ENCODE results near the gene ABCA4.

The ABCA4 gene

GRCh38 chr1:94079989-94080388 is 41.0 kb downstream of the ABCA4 start:
- FAIRE-seq = no peak

DNA sequence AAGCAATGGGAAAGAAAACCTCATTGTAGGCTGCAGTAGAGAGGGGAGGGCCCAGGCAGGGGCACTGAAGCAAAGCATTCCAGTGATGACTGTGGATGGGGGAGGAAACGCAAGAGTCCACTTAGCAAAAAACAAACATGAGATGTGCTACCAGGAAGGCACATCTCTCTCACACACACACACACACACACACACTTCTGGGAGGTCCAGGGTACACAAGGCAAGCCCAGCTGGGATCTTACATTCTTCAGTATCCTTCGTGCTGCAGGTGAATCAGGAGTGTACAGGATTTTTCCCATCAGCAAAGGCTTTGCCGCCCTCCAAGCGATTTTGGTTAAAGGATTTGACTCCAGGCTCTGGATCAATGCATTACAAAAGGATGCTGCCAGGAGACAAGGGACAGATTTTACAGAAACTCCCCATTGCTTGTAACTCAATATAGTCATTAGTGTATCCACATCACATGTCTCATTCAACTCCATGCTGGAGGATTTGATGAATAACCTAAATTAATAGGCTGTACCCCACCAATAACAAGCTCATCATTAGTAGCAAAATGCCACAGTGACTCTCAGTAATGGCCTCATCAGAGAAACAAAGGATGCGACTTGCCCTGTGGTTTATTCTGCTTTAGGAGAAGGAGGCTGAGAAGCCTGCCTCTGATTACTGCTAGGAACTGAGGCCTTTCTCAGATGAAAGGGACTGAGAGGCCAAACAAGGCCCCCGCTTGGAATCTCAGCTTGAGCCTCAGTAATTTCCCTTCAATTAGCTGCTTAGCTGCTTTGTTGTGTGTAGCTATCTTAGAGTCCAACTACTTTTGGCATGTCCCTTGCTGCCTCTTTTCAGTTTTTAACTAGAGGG is 41.6 kb downstream of the ABCA4 start:
- FAIRE-seq = no peak

GRCh38 chr1:94072840-94073522 is 48.0 kb downstream of the ABCA4 start:
- FAIRE-seq = no peak

- no peak for FAIRE-seq
Measured at GRCh38 chr1:94071976-94072375, 49.0 kb downstream of the ABCA4 start.

GRCh38 chr1:94071391-94071790 is 49.6 kb downstream of the ABCA4 start:
- no peak for FAIRE-seq

GRCh38 chr1:94070865-94071264 is 50.1 kb downstream of the ABCA4 start:
- FAIRE-seq = no peak

- no peak for FAIRE-seq
Measured at GRCh38 chr1:94069919-94070285, 51.0 kb downstream of the ABCA4 start.

GRCh38 chr1:94068999-94069918 is 51.7 kb downstream of the ABCA4 start:
- FAIRE-seq = no peak

DNA sequence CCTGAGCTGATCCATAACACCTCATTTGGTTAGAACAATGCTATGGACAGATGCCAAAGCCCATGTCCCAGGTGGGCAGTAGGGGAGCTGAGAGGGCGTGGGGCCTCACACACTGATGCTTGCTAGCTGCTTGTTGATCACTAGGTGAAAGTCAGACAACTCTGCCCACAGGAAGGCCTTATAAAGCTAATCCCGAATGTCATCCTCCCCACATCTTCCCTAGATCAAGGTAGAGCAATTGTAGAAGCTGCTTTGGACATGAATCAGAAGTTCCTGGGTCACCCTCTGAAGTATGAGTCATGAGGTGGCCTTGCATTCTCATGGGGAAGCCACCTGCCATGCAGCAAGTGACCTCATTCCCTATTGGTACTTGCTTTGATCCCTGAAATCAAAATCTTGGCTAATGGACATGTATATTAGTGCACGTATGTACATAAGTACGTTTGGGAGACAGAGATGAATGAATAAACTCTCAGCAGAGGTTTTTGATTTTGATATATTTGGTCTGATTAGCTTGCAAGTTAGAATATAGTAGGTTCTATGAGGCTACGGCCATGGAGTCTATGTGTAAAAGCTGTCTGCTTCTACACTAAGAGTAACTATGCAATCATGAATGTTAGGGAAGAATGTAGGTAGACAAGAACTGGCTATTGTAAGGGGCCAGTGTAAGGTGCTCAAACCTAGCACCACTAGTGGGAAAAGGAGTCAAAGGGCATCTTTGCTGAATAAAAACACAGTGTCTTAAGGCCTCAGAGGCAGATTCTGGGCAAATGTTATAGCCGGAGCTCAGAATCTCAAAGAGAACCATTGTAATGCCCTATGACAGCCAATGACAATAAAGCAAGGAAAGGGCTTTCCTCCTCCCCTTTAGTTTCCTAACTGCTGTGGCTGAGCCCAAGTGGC is 52.6 kb downstream of the ABCA4 start:
- no peak for FAIRE-seq

DNA sequence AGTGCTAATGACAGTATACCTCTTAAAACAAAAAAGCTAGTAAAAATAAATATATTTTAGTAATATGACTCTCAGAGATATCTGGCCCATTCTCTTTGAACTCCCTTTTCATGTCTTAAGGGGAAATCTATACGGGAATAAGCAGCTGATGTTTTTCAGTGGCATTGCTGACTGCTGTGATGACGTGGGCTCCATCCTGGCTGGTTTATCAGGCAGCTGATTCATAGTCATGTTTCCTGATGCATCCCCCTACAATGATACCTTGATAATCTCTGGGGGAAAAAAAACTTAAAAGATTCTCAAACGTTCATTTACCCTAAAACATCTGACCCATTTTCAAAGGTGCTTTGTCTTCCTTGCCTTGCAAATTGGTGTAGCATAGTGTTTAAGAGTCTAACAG is 53.8 kb downstream of the ABCA4 start:
- FAIRE-seq = no peak

DNA sequence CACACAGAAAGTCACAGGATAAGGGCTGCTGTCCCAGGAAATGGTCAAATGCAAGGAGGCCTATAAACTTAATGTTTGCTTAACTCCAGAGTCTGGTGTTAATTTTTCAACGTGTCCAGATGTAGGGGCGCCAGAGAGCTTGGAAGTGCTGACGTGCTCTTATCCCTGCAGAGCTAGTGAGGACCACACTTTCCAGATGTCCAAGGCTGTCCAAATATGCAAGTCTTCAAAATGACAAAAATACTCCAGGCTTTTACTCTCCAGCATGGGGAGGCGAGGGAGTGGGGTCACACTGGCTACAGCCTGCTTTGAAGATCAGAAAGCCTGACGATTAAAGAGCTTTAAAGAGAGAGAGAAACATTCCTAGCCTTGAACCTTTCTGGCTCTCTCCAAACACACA is 57.6 kb downstream of the ABCA4 start:
- no peak for FAIRE-seq

GRCh38 chr1:94061513-94062443 is 59.2 kb downstream of the ABCA4 start:
- FAIRE-seq = no peak

GRCh38 chr1:94060720-94061119 is 60.2 kb downstream of the ABCA4 start:
- no peak for FAIRE-seq

GRCh38 chr1:94058766-94059165 is 62.2 kb downstream of the ABCA4 start:
- FAIRE-seq = no peak

DNA sequence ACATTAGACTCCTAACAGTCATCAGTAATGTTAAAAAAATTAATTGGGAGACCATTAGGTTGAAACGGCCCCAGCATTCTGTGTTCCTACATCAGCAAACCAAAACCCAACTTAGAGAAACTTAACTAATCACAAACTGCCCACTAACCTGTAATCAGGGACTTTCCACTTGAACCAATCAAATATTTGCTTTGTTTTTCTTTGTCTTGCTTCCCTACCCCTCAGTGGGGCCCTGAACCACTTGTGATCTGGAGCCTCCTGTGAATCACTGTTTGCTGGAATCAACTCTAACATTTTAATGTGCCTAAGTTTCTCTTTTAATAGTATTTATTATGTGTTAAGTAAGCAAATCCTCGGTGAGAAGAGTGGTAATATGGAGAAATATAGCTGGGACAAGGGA is 64.0 kb downstream of the ABCA4 start:
- no peak for FAIRE-seq

DNA sequence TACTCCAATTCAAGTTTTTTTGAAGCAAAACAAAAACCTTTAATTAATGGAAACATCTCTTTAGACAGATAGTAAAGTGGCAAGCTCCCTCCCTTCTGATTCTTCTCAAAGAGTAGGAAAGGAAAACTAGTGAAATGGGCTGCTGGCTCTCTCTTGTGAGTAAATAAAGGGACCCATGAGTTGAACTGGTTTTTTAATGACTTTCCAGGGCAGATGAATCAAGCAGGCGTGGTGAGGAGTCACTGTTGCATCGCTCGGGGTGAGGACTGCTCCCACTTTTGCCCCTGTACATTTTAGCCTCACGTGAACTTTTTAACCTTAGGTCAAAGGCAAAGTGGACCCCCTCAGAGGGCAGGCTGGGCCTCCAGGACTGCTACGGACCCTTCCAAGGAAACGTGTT is 64.8 kb downstream of the ABCA4 start:
- no peak for FAIRE-seq

DNA sequence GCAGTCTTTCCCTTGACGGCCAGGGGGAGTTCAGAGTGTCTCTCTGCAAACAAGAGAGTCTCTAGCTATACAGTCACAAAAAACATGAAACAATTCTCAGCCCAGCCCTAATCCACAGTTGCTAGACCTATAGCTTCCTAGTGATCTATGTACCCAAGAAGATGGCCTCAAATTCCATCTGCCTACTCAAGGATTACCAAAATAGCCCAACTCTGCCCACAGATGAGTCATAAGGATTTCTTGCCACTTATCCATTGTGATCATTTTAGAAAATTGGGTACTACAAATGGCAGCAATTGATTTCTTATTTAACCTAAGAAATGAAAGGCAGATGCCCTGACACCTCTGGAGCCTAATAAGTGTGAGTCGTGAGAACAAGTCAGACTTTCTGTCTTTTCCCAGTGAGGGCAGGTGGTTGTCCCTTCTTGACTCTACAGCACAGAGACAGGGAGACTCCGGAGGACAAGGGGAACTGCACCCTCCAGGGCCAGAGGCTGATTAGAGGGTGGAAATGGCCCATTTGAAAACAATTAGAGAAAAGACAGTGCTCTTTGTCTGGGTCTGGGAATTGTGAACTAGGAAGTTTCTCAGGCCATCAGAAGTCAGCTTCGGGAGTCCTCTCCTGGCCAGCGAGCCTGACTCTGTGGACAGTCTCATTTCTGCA is 65.4 kb downstream of the ABCA4 start:
- FAIRE-seq = no peak

GRCh38 chr1:94050675-94051074 is 70.3 kb downstream of the ABCA4 start:
- FAIRE-seq = no peak

- no peak for FAIRE-seq
Measured at GRCh38 chr1:94050254-94050653, 70.7 kb downstream of the ABCA4 start.

DNA sequence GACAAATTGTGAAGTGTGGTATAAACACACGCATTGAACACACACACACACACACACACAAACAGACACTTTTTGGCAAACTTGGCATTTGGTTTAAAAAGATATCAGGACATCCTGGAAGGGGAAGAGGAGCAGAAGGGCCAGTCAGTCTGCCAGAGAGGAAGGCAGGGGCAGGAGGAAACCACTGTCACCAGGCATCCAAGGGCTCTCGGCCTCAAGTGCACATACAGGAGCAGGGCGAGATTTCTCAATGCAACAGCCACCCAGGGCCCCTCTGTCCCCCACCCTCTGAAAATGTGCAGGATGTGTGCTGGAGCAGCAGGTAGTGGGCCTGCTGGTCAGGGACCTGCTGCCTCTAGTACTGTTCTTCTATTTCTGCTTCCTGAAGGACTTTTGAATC is 71.2 kb downstream of the ABCA4 start:
- FAIRE-seq = no peak

Data from G401.6 (cell line).